NCI-H345 treated with DMSO at 0.1 percent for 48 hours (cell line): ENCODE results near the gene KIF26B.
A peak's percentile ranks its signal among the peaks of the same experiment; 100 is the strongest.

Source experiments
- DNase-seq: peaks from one replicate; lab custom pipeline; 2025; ENCODE audit not compliant: unreplicated experiment; lab: John Stamatoyannopoulos, UW

KIF26B gene

DNA sequence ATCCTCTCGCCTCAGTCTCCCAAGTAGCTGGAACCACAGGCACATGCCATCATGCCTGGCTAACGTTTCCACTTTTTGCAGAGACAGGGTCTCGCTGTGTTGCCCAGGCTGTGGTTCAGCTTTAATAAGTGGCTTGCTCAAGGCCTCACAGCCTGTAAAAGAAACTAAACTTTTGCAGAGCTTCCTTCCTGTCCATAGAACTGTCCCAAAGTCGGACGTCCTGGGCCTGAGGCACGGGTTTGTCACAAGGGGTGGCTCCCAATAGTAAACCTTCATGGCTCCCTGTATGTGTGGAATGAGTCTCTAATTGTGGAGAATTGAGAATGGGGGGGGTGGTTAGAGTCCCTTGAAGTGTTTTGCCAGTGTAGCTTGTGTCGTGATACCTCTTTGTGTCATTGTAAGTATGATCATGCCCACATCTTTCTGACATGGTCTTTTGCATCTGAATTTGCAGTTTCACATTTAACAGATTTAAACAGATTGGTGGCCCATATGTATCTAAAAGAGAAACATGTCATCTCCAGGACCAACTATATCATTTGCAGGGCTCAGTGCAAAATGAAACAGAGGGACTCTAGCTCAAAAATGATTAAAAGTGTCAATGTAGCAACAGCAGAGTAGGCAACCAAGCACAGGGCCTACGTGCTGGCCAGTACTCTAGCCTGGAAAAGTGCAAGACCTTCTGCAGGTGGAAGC lies 332.1 kb downstream of the KIF26B start:
- no peak for DNase-seq

DNA sequence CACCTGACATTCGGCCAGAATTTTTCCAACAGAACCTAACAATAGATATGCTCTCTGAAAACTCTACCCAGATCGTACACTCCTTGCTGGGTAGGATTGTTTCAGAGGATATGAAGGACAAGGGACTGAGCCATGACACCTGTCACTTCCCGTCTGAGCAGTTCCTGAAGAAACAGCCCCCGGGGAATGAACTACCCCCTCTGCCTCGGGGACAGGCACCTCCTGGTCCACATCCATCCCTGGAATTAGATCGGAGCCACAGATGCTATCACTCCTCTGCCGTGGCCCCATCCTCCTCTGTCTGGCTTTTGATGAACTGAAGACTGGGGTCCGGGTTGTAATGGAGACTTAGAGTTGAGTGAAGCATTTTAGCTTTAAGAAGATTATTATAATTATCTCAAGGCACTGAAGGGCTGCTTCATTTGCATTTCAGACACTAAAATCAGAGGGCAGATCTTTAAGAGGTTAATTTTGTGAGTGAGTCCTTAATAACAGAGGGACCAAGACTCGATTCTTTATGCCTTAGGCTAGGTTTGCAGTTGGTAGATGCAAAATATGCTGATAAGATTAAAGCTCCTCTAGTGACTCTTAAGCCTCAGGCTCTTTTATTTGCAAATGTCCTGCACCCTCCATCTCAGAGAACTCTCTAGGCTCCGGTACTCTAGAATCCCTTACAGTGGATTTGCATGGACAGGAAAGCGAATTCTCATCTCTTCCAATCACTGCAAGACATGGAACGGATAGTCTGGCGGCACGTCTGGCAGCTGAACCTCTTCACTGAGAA lies 333.8 kb downstream of the KIF26B start:
- no peak for DNase-seq

DNA sequence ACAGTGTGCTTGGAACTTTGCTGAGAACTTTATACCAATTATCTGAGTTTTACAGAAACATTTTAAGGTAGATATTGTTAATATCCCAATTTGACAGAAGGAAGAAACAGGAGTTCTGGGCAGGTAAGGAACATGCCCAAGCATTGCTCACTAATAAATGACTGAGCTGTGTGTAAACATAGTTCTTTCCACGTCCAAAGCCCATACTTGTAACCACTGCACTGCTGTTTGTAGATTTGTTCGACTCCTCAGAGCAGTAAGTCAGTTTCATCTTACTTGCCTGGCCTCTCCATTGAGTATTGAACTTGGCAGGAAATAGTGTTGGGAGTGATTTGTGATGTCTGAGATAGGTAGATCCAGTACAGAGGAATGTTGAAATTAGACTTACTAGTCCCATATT lies 335.1 kb downstream of the KIF26B start:
- no peak for DNase-seq

DNA sequence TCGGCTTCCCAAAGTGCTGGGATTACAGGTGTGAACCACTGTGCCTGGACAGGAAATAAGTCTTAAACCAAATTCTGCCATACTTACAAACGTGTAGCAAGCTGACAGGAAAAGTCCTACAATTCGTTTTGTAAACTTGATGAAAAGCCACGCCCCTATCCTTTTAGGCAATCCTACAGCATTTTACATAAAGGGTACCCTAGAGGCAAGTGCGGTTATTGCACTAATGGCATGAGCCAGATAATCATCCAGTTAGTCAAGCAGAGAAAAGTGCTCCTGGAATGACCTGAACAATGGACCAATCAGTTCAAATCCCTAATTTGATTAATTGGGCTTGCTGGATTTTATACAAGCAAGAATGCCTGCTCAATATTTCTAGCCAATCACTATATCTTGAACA lies 338.2 kb downstream of the KIF26B start:
- no peak for DNase-seq

DNA sequence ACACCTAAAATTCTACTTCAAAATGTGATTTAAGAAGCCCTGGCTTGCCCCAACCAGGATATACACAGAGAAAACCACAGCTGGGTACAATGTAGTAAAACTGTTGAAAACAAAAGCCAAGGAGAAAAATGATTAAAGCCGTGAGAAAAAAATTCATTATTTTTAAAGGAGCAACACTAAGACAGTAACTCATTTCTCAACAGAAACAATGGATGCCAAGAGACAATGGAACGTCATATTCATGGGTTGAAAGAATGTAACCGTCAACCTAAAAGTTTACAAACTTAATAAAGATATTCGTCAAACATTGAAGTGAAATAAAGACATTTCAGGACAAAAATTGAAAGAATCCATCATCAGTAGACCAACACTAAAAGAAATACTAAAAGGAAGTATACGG lies 340.9 kb downstream of the KIF26B start:
- DNase-seq = no peak

DNA sequence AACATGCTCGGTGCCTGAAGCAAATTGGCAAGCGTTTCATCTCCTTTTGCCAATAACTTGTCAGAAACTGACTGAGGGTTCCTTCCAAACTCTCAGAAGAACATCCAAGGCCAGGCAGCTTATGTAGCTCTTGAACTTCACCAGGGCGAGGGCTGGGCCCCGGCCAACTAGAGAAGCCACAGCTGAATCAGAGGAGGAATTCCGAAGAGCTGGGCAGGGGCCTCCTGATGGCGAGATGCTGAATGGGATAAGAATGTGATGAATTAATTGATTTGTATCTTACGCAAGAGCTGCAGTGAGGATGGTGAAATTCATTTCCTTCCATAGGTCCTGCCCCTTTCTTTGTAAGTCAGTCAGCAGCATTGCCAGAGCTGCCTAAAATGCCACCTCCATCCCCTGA lies 345.8 kb downstream of the KIF26B start:
- no peak for DNase-seq

DNA sequence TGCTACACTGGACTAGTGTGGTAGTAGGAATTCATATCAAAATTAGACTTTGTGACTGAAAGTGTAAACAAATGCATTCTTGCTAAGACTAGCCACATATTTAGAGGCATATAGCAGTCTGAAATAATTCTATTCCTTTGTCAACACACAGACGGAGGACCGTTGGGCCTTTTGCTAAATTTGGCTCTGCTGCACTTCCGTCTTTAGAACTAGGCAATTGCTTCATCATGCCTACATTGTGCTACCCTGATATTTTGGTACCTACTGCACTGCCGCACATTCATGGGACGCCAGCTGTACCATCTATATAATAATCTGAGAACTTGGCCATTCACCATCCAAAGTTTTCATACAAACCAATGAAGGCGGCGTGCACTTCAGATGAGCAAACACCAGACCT lies 346.8 kb downstream of the KIF26B start:
- DNase-seq = no peak

DNA sequence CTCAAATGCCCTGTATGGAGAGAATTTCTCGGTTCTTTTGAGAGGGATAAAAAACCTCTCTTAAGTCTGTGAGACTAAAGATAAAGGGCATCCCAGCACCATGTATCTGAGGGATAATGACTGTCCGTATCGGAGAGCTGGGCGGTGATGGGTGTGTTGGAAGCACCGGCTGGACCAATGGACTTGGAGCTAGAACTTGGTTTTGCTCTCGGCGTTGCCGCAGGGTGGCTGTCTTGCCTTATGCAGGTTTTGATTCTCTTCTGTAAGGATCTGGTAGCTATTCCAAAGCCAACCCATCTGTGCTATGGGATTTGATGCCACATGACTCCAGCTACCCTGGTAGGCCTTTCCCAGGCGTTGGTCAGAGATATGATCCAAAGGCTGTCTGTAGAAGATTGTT lies 348.8 kb downstream of the KIF26B start:
- no peak for DNase-seq

DNA sequence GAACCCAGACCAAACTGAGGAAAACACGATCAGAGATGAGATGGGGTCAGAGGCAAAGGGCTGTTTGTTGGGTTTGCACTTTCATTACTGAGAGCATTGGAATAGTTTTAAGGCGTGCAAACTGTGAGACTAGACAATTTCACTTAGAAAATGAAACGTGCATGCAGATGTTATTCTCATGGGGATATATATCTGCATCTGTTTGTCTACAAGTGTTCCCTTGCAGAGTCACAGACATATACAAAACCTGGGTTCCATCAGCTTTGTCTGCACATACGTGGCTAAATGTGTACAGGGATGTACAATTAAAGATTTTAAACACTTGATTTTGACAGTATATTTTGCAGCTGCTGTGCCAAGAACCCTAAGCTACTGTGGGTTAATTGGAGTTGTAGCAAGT lies 355.4 kb downstream of the KIF26B start:
- no peak for DNase-seq

DNA sequence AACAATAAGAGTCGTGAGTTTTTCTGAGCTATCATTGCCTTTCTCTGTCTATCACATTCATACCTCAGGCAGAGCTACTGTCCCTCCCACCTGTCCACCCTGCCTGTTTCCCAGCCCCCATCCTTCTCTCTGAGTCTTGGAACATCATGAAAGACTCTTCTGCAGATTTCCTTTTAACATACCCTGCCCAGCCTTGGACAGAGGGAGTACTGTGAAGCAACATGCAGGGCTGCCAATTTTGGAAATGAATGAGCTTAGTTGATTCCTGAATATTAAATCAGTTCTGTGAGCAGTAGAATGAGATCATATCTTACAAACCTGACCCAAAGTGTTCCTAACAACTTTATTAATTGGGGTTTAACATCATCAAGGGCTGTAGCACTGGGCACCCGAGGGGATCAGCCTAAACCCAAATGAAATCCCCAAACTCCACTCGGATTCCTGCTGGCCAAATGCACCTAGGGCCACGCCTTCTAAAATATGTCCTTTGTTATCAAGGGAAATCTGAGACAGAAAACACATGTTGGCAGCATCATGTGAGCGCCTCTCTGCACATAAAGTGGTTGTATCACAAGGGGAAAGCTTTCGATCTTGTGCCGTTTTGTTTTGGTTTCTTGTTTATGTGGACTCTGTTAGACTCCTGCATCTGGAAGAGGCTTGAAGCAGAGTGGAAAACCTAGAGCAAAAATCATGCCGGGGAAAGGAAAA lies 357.6 kb downstream of the KIF26B start:
- DNase-seq = peak; percentile 54

DNA sequence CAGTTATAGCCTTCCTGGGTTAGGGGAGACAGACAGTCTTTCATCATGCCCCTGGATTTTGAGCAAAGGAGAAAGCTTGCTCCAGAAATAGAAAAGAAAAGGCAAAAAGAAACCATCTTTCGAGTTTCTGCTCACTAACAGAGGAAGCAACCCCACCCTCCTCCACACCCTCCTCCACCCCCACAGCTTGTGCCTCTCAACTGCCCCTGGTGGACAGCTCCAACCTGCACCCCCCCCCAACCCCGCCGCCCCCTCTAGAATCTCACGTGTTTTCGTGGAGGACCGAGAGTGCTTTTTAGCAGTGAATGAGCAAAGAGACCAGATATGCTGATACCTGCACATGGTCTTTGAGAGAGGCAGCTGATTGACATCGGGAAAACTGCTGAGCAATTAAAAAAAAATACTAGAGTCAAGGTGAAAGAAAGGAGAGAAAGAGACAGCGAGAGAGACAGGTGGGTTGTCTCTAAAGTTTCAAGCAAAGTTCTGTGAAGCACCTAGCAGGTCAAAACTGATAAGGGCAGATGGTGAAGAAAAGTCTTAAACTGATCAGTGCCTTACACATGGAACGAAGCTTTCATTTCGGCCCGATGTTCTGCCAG lies 358.3 kb downstream of the KIF26B start:
- DNase-seq = peak; percentile 29

DNA sequence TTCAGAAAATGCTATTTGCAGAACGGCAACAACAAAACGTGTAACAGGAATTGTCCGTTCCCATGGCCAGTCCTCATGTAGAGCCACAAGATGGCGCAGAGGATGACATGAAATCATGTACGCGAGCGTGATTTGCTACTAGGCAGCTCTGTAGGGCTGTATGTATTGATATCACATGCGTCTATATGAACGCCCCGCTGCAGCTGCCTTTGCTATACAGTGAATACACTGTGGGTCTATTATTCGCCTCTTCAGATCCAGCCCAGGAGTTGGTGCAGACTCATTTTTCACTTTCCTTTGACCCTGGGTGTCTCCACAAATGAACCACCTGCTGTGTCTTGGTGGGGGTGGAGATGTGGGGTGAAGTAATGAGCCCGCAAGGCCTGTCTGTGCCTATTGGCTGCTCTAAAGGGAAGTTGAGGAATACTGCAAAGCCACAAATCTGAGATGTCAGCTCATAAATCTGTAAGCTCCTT lies 361.5 kb downstream of the KIF26B start:
- no peak for DNase-seq

DNA sequence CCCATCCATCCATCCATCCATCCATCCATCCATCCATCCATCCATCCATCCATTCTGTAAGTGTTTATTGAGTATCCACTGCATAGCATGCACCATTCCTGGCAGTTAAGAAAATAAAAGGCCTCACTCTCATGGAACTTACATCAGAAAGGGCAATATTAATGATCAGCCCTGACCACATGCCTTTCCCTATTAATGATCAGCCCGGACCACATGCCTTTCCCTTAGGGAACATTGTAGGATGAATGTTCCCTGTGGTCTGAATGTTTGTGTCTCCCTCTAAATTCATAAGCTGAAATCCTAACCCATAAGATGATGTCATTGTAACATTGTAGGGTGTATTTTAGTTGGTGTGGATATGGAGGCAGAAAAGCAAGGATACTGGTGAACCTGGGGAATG lies 365.8 kb downstream of the KIF26B start:
- DNase-seq = no peak

DNA sequence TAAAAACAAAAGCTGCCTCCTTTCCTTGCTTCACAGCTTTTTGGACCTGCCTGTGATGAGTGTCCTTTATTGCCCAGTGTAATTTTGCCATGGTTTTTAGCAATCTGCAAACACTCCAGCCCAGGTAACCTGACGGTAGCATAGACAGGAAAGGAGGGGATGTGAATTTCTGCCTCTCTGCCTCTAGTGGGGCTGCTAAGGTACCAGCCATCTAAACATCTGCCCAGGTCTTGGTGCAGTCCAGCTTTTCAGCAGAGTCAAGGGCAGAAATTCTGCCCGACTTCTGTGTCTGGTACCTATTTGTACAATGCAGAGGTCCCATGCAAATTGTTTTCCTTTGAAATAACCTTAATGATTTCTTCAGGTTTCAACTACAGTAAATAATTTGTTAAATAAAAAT lies 371.4 kb downstream of the KIF26B start:
- no peak for DNase-seq

DNA sequence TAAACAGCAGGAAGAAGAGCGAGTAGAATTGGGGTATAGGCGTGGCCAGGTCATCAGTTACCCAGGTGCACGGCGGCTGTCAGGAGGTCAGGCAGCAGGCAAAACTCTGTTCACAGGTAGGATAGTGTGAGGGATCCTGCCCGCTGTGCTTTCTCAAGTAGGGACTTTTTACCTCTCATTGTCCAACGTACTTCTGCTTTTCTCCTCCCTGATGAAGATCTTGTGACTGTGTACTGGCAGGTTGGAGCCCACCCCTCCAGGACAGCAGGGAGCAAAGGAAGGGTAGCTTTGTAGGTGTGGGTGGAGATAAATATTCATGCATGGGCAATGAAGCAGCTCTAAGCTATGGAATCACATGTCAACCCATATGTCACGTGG lies 373.5 kb downstream of the KIF26B start:
- no peak for DNase-seq

DNA sequence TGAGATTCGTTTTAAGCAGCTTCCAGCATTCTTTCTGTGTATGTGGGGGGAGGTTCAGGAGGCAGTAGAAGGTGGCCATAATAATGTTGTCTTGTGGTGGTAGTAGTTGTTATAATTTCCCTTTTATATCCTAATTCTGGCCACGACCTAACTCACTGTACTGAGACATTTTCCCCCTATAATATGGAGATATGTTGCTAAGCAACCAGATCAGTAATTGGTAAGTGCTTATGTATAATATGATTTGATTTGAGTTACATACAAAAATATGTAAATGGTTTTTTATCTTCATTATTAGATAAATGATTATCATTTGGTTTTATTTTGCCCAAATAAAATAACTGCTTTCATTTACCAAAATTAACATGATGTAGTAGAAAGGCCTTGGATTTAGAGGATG lies 376.2 kb downstream of the KIF26B start:
- DNase-seq = no peak

DNA sequence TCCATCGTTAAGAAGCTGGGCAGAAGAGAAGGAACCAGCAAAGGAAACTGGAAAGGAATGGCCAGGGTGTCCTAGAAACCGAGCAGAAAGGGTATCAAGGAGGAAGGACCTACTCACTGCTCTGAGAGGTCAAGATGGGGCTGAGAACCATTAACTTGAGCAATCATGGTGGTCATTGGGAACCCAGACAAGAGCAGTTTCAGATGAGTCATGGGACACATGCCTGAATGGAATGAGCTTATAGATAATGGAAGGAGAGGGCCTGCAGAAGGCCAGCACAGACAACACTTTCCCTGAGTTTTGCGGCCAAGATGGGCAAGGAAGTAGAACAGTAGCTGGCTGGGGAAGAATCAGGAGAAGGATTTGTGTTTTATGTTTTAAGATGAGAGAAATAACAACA lies 383.2 kb downstream of the KIF26B start:
- no peak for DNase-seq

DNA sequence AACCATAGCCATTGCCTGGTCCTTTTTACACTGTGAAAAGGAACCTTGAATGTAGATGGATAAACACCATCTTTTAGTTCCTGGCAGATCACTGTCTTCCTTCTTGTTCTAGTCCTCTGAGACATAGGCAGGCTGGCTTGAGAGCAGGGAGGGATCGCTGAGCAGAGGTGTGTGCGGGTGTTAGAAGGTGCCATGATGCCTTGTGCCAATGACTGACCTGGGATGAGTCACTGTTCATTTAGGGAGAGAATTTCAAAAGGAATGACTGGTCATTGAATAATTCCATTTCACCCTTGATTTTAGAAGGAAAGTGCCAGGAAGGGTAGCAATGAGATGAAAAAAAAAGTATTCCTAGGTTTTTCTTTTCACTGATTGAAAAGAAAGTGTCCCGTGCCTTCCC lies 383.9 kb downstream of the KIF26B start:
- DNase-seq = no peak

DNA sequence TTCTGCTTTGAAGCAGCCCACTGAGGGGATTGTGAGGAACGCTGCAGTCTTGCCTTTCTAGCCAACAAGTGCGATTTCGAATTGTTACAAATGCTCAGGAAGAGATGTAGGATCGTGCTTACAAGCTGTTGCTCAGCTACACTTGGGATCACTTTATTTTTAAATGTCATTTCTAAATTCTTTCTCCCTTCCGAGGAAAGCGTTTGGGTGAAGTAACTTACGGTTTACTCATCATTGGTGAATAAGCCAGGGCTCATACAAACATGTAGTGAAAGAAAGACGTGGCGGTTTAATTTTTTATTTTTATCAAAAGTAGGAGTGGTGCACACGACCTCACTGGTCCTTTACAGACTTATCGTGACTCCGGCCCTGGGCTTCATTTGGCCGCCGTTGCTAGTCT lies 386.6 kb downstream of the KIF26B start:
- DNase-seq = no peak

DNA sequence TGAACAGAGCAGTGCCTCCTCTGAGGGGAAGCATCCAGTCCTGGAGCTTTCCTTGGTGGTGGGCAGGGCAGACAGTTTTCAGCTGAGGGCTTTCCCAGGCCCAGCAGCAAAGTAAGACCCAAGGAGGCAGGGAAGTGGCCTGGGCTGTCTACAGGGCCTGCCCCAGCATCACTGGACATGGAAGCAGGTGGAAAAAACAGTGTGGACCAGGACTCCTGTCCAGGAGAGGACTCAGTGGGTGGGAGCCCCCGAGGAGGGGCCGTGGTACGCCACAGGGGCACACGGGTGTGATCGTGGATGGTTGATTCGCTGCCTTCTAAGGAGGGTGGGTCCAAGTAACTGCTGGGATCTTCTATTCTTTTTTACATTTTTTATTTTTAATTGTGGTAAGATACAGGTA lies 387.6 kb downstream of the KIF26B start:
- DNase-seq = no peak

DNA sequence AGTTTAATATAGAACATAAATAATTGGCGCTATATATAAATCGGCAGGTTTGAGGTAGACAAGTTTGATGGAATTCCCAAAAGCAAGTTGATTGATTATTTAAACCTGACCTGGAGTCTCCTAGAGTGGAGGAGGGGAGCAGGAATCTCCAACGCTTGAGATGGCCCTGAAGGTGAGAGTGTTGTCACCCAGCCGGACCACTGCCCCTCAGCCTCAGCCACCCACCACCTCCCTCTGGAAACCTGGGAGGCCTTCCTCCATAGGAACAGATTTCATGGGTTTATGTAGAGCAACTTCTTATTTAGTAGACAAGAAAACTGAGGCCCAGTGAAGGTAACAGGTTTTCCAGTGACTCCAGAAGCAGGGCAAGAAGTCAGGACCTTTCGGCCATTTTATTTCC lies 389.5 kb downstream of the KIF26B start:
- DNase-seq = no peak

DNA sequence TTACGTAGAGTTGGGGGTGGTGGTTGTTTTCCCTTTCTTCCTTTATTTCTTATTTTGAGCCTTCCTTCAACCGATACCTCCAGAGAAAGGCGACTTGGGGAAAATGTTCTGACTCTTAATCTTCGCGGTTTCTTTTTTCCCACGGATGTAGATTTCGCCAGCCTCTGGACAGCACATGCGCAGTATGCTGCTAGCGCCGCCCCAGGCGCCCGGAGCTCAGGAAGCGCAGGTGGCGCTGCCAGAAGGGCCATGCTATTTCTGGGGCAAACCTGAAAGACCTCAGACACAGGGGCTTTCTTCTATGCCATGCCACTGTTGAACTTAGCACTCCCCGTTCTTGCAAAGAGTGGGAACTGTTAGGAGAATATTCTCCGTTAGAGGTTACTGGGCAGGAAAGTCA lies 392.1 kb downstream of the KIF26B start:
- DNase-seq = no peak
